HG03469 (cell line): ENCODE data around the gene NUCKS1.

Experiments
- ATAC-seq: cut with Tn5 transposase; IDR thresholded peaks from one replicate; pipeline ENCODE4 v1.9.1; 2021; ENCODE audit warnings: mild to moderate bottlenecking, moderate library complexity, moderate number of reproducible peaks; ENCODE audit not compliant: unreplicated experiment

The NUCKS1 gene

DNA sequence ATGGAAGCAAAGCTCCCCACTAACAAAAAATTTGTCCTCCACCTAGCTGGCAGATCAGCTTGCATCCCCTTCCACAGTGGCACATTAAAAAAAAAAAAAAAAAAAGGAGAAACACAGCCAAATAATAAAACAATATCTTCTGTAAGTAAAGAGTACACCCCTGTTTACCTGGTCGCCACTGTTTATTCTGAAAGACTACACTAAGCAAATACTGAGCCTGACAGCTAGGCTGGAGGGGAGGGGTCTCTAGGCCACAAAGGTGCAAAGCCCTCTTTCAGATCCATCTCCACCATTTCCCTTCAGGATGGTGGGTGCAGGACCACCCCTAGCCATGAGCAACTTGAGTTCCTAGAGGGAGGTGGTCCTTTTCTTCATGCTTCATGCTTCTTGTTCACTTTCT lies 46.9 kb downstream of the NUCKS1 start:
- ATAC-seq: no peak

DNA sequence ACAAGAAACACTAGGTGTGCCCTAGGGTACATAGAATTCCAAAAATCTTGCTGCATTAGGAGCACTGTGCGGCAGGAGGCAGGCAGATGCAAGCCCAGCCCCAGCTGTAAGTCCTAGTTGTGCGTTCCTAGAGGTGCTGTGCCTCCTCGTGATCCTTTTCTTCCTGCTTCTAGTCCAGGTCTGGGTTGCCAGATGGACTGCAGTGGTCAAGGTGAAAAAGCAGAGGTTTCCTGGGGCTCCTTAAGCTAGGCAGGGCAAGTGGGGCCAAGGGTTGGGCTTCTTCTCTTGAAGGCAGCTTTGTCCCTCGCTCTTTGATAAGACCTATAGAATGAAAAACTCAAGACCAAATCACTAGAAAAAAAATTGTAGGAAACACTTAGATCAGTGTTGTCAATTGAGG lies 48.1 kb downstream of the NUCKS1 start:
- ATAC-seq: no peak

DNA sequence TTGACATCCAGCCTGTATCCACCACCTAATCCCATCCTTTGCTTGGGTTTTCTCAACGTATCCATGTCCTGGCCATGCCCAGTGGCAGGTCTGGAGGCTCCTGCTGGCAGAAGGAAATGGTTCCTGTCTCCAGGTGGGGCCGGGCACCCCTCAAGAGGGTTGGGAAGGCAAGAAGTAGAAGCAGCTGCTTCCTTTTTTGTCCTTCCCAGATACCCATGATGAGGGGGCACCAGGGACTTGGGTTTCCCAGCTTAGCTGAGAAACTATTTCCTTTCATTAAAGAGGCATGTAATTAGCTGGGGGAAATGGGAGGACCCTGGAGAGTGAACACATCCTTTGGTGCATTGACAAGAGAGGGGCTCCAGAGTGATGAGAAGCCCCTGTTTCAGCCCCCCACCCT lies 48.6 kb downstream of the NUCKS1 start:
- no peak for ATAC-seq

DNA sequence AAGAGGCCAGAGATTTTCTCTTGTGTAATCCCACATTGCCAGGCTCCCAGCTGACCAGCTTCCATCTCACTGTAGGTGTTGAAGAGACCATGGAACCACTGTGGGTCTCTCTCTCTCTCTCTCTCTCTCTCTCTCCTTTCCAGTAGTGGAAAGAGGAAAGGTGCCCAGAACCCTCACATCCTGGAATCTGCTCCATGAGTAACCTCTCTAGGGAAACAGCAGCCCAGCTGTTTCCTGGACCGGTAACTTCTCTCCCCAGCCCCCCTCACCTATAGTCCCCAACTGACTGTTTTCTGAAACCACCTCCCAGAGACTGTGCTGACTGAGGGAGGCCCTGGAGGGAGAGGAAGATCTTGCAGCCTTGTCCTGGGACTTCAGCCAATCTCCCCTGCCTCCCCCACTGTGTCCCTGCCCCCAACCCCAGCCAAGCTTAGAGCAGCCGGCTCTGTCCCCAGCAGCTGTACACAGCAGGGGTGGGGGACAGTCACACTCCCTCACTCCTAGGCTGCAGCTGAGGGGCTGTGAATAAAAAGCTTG lies 49.0 kb downstream of the NUCKS1 start:
- ATAC-seq: no peak

DNA sequence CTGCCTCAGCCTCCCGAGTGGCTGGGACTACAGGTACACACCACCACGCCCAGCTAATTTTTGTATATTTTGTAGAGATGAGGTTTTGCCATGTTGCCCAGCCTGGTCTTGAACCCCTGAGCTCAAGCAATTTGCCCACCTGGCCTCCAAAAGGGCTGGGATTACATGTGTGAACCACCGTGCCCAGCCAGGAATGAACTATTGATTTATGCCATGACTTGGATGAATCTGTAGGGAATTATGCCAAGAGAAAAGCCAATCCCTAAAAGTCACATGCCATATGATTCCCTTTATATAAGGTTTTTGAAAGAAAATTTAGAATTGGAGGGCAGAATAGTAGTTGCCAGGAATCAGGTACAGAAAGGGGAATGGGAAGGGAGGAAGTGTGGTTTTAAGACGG lies 50.6 kb downstream of the NUCKS1 start:
- ATAC-seq: no peak

DNA sequence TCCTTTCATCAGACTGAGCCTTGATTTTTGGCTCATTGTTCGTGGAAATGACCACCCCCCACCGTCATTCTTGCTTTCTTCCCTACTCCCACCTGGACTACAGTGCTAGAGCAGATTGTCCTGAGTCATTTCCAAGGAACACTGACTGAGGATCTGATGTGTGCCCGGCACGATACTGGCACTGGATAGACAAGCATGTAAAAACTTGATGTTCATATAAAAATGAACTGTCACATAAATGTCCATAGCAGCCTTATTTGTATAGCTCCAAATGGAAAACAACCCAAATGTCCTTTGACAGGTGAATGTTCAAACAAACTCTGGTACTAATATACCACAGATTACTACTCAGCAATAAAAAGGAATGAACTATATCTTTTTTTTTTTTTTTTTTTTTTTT lies 51.1 kb downstream of the NUCKS1 start:
- ATAC-seq: no peak

DNA sequence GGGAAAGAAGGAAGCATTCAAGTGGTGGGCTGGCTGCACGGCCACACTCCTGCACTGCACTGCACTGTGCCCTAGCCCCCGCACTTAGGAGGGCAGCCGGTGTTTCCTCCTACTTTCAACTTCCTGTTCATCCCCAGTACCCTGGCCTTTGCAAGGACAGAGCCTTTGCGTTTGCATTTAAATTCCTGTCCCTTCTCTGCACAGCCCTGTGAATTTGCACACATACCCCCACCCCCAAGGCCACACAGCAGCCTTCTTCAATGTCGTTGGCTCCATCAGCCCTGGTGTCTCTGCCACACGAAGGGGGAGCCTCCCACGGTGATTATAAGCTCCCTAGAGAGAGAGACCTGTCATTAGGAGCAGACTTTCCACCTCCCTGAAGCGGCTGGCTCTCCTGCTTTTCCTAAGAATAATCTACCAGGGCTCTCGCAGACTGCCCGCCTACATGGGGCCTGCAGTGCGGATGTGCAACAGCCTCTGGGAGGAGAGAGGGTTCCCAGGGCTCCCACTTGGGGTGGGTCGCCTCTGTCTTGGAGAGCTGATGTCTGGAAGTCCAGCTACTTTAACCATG lies 56.5 kb downstream of the NUCKS1 start:
- no peak for ATAC-seq

DNA sequence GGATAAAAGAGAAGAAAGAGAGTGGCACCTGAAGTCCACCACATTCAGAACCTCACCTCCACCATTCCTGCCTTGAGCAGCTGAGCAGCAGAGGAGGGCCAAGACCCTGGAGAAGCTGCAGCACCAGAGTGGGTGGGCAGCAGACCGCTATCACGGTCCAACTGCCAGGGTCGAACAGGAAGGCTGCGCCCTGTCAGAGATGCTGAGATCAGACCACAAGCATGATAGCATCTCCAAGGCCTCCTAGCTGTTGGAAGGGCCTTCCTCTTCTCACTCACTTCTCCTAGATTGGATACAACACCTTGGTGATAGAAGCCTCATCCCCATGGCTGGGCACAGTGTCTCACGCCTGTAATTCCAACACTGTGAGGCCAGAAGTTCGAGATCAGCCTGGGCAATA lies 57.6 kb downstream of the NUCKS1 start:
- ATAC-seq: no peak

DNA sequence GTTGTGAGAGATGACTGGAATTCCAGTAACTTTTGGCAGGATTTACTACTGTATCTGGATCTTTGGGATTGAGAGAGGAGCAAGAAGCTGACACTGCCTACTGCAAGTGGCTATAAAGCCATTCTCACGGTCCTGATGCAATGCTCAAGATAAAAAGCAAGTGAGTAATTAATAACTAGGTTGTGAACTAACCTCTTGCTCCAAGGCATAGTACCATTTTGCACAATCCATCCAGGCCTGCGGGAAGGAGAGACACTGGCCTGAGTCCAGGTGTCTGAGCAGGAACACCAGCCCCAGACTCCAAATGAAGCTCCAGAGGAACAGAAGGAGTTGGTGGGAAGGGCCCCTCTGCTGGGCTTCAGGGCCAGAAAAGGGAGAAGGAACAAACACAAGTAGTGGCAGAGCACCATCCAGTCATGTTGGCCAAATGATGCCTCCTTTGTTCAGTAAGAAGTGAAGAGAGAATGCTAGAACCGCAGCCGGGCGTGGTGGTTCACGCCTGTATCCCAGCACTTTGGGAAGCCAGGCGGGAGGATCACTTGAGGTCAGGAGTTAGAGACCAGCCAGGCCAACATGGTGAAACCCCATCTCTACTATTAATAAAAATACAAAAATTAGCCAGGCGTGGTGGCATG lies 59.7 kb downstream of the NUCKS1 start:
- no peak for ATAC-seq

DNA sequence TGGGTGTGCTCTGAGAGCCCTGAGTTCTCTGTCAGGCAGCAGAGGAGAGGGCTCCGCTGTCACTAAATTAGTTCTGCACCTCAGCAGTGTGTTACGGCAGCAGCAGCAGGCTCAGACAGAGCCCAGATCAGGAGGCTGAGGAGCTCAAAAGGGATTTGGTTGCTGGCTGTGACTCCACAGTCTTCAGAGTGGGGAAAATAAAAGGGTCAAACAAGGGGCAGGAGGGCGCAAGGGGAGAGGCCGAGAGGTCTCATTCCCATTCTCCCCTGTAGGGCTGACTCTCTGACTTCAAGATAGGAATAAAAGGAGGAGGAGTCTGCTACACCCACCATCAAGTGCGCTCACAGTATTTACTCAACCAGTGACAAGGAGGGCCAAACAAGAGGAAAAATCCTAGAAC lies 60.5 kb downstream of the NUCKS1 start:
- no peak for ATAC-seq

DNA sequence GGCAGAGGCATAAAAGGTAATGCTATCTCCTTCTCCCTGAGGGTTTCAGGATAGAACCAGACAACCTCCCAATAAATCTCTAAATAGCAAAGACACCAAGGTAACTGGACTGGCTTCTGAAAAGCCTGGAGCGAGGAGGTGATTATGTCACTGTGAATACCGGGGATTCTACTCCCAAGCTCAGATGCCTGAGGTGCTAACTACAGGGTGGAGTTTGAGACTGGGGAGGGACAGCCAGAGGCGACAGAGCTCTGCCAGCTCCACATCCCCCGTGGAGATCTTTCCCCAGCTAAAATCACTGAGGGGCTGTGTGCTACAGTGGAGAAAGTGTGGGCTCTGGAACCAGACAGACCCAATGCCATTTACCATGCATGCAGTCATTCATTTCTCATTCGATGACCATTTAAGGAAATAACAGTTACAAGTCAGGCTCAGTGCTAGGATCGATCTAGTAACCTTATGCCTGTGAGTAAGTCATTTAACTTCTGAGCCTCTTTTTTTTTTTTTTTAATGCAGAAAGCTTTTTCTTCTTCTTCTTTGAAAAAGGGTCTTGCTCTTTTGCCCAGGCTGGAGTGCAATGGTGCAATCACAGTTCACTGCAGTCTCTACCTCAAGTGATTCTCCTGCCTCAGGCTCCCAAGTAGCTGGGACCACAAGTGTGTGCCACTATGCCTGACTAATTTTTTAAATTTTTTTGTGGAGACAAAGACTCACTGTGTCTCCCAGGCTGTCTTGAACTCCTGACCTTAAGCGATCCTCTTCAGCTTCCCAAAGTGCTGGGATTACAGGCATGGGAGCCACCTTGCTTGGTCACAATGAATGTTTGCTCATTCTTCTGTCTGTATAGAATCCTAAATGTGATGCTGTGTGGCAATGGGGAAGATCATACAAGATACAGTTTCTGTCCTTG lies 61.6 kb downstream of the NUCKS1 start:
- ATAC-seq: no peak

DNA sequence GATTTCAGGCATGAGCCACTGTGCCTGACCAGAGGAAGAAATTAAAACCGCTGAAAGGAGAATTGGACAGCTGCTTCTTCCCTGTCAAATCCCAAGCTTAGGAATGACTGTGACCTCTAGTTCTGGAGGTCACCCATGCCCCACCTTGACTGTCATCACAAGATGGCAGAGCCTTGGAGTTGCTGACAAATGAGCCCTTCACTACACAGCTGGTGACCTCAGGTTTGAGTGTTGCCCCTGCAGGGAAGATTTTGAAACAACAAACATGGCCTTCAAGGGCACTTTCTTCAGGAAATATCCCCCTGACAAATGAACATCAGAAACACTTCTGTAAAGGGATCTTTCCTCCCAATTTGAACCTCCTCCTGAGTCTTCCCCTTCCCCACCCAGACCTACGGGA lies 62.7 kb downstream of the NUCKS1 start:
- ATAC-seq: no peak

DNA sequence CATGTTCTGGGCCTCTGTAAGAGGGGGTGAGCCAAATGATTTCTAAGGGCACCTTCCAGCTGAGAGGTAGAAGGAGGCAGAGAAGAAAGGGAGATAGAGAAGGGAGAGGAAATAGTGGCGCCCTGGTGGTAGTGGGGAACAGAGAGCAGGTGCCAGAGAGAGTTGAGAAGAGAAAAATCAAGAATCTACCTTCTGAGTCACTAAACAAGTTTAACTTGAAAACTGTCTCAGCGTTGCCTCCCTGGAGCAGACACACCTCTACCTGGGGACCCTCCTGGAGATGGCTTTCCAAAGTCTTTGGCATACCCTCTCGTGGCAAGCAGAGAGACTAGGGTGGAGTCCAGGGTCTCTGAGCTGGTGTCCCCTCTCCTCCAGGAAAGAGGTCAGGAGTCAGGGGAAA lies 68.6 kb downstream of the NUCKS1 start:
- no peak for ATAC-seq

DNA sequence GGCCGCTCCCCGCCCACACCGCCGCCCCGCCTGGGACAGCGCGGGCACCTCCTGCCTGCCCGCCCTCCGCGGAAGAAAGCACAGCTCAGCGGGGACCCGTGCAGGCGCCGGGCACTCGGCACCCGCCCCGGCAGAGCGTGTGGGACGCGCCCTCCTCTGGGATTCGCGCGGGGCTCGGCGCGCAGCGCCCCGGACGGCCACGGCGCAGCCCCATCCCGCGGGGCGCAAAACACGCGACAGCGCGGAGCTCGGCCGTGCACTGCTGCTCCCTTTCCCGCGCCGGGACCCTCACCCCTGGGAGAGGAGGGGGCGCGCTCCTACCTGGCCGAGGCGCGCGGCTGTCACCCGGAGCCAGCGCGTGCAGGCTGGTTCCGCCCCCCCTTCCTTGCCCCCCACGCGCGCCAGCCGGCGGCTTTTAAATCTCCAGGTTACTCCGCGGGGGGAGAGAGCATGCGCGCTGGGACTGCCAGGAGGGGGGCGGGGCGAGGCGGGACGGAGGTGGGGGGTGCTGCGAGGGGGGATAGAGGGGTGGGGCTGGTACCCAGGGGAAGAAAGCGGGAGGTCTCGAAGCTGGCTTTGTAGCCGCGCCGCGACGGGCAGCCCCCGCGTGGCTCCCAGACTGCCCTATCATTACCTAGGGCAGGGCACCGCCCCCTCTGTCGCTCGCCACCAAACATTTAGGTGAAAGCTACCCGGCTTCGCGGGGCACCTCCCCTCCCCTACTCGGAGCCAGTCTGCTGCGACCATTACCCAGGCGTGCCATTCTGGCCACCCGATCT lies 69.7 kb downstream of the NUCKS1 start, which contains the start of gene SLC45A3:
Gene SLC45A3, minus strand, starts transcription at position 437 of the 779 bp plus-strand sequence. CDS start 15,853 bp downstream, outside the sequence.
- no peak for ATAC-seq

DNA sequence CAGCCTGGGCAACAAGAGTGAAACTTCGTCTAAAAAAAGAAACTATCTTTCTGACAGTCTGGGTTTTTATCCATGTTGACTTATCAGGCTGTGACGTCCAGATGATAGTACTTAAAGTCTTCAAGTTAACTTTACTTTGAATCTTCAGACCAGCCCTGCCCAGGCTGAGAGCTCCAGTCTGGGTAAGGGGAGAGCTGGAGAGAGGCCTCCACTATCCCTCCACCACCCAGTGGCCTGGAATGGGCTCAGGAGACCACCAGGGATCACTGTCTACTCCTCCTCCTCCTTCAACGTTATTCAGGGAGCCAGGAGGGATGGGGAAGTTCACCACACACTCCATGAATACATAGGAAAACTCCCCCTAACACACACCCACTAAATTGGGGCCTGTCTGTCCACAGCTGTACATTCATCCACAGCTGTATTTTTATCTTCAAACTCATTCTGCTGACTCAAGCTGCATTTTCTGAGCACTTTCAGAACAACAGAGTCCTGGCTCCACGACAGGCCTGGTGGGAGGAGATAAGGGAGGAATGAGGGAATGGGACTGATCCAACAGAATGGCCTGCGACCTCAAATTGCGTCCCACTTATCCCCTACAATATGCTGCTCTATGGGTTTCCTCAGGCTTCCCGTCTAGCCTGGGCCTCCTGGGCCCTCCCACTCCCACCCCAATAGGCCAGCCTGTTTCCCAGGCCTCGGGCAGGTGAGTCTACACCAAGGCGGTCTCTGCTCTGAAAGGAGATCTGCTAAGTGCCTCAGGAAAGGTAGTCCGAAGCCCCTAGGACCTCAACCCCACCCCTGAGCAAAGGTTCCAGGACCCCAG lies 71.5 kb downstream of the NUCKS1 start:
- no peak for ATAC-seq

DNA sequence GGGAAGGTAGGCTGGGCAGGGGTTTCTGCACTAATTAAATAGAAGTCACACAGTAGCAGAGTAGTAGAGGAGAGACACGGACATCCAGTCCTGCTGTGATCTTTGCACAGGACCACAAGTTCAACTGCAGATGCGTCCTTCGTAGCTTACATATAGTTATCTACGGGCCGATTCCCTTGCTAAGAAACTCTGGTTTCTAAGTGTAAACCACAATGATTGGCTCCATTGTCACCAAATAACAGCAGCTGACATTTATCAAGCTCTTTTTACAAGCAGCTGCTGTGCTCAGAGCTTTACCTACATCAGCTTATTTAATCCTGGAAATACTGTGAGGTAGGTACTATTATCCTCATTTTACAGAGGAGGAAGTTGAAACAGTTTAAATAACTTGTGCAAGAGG lies 72.8 kb downstream of the NUCKS1 start:
- ATAC-seq: no peak

DNA sequence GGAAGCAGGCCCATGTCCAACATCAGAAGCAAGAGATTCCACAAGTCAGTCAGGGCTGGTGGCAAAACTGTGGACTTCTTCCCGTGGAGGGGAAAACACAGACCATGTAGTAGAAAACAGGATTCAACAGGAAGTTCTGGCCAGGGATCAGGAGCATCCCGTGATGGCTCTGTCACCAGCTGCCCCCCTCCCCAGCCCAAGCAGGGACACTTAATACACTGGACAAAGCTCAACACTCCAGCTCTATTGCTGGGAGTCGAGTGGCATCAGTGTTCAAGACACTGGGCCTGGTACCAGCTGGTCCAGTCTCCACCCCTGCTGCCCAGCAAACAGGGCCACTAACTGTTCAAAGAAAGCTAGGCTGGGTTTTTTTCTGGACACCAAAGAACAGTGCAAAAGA lies 73.4 kb downstream of the NUCKS1 start:
- ATAC-seq: no peak

DNA sequence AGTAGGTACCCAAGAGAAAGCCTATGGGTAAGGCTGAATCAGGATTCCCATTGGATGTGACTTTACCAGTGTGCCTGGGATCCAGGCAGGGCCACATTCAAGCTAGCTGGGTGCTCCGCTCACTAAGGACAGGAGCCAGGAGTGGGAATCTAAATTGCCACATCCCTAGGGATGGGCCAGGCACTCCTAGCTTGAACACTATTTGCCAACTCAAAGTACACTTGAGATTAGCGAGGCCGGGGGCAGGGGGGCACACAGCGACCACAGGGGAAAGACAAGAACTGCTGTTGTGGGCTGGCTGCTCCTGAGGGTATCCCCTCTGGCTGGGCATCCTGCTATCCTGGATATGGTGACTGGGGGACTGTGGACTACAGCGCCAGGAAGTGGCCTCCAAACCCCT lies 74.0 kb downstream of the NUCKS1 start:
- ATAC-seq: no peak

DNA sequence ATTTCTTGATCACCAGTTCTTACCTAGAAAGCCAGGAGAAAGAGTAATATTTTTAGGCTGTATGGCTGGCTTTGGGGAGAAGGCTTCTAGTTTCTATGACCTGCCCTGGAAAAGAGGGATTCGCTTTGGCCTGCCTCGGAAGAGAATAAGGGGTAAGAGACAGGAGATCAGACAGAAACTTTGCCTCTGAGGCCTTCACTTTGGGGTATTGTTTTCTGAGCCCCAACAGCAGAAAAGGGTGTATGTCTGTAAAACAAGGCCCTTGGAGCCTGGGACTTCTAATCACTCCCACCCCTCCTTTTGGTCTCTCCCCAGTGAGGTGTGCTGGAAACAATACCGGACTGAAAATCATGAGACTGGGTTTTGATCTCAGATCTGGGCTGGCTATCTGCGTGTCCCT lies 74.7 kb downstream of the NUCKS1 start:
- no peak for ATAC-seq

DNA sequence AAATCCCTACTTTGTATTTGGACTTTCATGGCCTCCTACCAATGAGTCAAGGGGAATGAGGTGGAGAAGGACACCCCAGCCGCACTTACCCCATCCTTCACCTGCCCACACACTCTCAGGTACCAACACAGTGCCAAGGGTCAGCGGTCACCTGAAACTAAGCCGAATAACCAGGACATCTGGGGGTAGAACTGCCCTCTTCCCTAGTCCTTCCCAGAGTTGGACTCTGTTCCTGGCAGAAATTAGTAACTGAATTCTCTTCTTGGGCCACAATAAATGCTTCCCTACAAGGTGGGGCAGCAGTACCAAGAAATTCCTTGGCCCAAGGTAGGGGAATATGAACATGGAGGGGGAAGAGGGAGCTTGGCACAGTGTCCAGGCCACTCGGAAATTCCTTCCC lies 77.0 kb downstream of the NUCKS1 start:
- no peak for ATAC-seq
